Frontal cortex (tissue), 4 donors: Measurements from ENCODE around the gene KLF17. TPM values are rescaled to one million over a fixed set of nuclear protein-coding genes. Genes with fewer than 3 reads are reported as not detected.

Experiments
- DNase-seq, 2 donors: peaks; one replicate each; pipeline ENCODE4 v3.0.0; 2012; ENCODE audit warnings: low spot score in 2 of 2
- FAIRE-seq: peaks from 2 replicates; lab custom pipeline; 2012; peaks lifted over from hg19 to GRCh38; lab: Jason Lieb, UNC
- small RNA-seq: library from RNA; depleted of rRNA; stranded (forward); fragments of <200 nt; gene quantifications from one replicate; pipeline ENCODE3, GENCODE V24; 2014
- total RNA-seq: library from RNA; depleted of rRNA; stranded (reverse); fragments of >200 nt; gene quantifications from one replicate; pipeline ENCODE4 v1.2.3, GENCODE V29; 2014
- donor health status: control.
- donor health status: control.
- donor health status: control.

The KLF17 gene
- total RNA-seq, 1 donor from 2014 or later: under 0.01 TPM

DNA sequence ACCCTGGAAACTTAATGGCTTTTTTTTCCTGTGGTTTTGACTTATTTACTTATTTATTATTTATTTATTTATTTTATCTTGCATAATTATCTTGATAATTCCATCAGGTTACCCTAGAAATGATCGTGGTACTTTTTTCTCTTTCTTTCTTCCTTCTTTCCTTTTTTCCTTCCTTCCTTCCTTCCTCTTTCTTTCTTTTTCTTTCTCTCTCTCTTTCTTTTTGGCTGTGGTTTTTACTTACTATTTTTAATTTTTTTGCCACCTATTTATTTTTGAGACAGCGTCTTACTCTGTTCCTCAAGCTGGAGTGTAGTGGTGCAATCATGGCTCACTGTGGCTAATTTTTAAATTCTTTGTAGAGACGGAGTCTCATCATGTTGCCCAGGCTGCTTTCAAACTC is 29.0 kb downstream of the KLF17 start:
- FAIRE-seq (no peak), DNase-seq (no peak)

DNA sequence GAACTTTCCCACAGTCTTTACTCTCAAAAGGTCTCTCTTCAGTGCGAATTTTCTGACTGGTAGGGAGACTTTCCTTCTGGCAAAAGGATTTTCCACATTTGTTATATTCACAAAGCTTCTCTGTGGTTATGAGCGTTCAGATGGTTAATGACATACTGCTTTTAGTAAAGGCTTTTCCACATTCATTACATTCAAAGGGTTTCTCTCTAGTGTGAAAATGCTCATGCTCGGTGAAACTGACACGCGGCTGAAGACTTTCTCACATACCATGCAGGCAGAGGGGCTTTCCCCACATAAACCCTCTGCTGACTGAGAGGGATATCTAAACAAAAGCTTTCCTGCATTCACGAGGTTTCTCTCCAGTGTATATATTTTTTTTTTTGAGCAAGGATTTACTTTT is 32.7 kb downstream of the KLF17 start:
- DNase-seq (no peak), FAIRE-seq (no peak)

DNA sequence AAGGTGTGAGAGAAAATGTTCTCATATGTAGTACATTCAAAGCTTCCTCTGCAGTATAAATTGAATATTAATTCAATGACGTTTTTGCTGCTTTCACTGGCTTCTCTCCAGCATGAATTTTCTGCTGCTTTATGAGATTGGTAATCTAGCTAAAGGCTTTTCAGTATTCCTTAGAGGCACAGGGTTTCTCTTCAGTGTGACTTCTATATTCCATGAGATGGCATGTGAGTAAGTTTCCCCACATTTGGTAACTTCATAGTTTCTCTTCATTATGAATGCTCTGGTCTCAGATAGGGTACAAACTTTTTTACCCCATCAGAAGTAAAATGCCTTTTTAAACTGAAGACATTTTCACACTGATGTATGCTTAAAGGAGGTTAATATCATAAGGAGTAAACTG is 33.2 kb downstream of the KLF17 start:
- DNase-seq: no peak
- no peak for FAIRE-seq

DNA sequence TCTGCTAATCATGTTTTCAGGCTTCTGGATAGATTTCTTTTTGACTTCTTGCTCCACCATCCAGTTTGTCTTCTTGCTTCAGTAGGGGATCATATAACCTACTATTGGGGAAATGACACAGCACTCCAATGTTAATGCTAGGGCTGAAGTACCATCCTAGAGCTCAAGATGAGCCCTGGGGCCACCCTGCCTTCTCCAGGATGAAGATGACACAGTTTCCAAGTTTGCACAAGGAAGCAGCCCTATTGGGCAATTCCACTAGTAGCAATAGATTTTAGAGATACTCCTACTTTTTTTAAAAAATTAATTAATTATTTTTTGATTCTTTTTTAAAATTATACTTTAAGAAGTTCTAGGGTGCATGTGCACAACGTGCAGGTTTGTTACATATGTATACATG is 34.1 kb downstream of the KLF17 start:
- no peak for FAIRE-seq
- no peak for DNase-seq

DNA sequence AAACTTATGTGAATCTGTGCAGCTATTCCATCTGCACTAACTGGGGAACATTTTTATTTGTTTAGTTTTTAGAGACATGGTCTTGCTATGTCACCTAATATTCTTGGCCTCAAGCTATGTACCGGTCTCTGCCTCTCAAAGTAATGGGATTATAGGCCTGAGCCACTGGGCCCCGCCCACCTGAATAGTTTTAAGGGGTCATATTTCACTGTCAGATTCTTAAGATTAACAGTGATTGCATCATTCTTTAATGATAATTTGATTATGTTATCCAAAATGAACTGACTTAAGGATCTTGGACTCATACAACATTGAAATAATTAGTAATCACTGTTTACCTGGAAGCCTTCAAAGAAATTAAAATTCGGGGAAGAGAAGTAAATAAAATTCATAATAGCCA is 35.4 kb downstream of the KLF17 start:
- FAIRE-seq: no peak
- DNase-seq: no peak

DNA sequence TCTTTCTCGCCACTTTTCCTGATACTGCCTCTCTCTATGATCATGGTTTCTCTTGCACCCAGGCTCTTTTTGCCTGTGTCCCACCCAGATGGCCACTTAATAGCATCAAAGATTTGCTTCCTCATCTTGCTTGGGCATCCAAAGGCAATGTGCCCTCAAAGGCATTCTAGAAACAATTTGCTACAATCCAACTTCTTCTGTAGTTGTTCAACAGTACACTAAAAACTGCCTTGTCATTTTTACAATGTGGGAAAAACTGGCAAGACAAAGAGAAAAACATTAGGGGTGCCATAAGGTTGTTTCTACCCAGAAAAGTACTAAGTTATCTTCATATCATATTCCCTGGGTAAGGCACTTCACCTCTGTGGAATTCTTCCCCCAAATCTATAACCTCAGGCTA is 39.3 kb downstream of the KLF17 start:
- DNase-seq (no peak), FAIRE-seq (no peak)

DNA sequence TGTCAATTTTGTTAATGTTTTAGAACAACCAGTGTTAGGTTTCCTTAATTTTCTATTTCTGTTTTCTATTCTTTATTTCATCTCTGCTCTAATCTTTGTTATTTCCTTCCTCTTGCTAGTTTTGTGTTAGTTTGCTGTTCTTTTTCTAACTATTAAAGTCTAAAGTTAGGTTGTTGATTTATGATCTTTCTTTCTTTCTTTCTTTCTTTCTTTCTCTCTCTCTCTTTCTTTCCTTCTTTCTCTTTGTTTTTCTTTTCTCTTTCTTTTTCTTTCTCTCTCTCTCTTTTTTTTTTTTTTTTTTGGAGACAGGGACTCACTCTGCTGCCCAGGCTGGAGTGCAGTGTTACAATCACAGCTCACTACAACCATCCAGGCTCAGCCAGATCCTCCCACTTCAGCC is 40.2 kb downstream of the KLF17 start:
- FAIRE-seq (no peak), DNase-seq (no peak)

DNA sequence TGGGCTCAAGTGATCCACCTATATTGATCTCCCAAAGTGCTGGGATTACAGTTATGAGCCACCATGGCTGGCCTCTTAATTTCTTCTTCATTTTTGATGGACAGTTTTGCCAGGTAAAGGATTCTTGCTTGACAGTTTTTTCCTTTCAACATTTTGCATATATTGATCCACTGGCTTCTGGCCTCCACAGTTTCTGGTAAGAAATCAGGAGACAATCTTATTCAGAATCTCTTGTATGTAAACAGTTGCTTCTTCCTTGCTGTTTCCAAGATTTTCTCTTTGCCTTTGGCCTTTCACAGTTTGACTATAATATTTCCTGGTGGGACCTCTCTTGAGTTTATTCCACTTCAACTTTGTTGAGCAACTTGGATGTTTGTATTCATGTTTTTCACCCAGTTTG is 42.9 kb downstream of the KLF17 start:
- no peak for DNase-seq
- FAIRE-seq: no peak

DNA sequence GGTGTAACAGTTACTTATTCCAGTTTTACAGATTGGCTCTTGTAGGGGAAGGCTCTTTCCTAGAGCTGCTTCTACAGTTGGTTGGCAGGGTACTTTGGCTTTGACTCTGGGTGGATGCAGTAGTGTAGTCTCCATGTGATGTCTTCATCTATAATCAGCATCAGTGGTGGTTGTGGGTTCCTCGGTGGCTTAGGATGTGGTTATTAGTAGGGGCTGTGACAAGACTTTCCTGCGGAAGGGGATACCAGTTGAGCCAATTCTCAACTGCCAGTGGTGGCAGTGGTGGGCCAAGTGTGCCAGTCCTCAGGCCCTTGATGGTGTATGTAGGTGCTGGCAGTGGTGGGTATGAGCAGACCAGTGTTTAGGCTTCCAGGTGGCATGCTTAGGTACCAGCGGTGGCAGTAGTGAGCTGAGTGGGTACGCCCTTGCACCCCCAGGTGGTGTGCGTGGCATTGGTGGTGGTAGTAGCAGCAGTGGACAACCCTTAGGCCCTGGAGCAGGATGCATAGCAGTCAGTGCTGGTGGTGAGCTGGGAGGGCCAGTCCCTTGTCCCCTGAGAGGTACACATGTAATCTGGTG is 50.0 kb downstream of the KLF17 start:
- no peak for DNase-seq

DNA sequence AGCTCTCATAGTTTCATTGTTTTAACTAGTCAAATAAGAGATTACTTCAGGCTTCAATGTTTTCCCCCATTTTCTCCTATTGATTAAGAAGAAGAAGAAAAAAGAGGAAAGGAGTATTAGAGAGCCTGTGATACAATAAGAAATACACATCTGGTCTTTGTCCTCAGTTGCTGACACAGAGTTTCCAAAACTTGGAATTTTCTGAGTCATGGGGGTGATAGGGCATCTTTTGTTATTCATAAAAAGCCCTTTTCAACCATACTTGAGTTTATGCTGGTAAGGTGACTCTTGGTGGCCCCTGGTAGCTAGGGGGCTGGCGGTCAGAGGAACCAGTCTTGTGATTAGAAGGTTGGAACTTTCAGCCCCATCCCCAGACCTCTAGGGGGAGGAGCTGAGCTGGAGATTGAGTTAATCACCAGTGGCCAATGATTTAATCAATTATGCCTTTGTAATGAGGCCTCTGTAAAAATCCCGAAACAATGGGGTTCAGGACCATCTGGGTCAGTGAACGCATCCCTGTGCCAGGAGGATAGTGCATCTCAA is 51.7 kb downstream of the KLF17 start:
- FAIRE-seq: no peak
- DNase-seq: no peak

More for the DNA sequence above, 50.0 kb downstream of the KLF17 start:
- FAIRE-seq: no peak

DNA sequence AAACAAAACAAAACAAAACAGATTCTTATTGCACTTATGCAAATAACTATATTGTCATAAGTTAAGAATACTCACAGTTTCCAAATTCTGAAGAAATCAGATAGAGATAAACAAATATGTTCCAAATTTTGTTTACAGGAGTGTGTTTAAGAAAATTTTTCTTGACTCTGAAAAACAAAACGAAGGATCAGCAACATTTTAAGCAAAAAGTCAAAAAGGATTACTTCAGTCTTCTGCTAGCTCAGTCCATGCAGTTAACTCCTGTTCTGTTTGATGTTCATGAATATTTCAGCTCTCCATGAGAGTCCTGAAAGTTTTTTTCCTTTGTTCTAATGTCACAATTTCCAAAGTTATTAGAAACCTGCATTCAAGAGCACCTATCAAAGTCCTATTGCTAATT is 56.0 kb downstream of the KLF17 start:
- no peak for DNase-seq
- no peak for FAIRE-seq

Small RNA genes within 50 kb of the gene (small RNA-seq; reads per million reads assigned to genes)
- gene AL035417.1 (not detected), gene OOSP1P1 (not detected), gene RF00019 (not detected), gene RN7SL479P (not detected)

Other genes starting within 250 kb of the KLF17 start
- gene ARTN, start 185.0 kb upstream of the KLF17 start, total RNA-seq: under 0.01 TPM
- 13.9 TPM for gene IPO13, start 171.9 kb upstream of the KLF17 start, total RNA-seq
- 12.2 TPM for gene DPH2, start 148.8 kb upstream of the KLF17 start, total RNA-seq
- gene ATP6V0B, start 143.9 kb upstream of the KLF17 start, total RNA-seq: 265 TPM
- gene B4GALT2, start 139.6 kb upstream of the KLF17 start, total RNA-seq: 119 TPM
- gene CCDC24, start 127.2 kb upstream of the KLF17 start, total RNA-seq: 5.3 TPM
- 2.9 TPM for gene SLC6A9, start 87.4 kb upstream of the KLF17 start, total RNA-seq
- not detected for gene KLF18, start 22.8 kb downstream of the KLF17 start, total RNA-seq
- 26.5 TPM for gene DMAP1, start 94.7 kb downstream of the KLF17 start, total RNA-seq
- gene ERI3, start 236.4 kb downstream of the KLF17 start, total RNA-seq: 79.5 TPM